LHCN-M2 (cell line): Measurements from ENCODE around the gene PLA2G4F. TPM values are rescaled to one million over a fixed set of nuclear protein-coding genes. Genes with fewer than 3 reads are reported as not detected.

Source experiments
- DNase-seq: peaks from one replicate; pipeline ENCODE4 v3.0.0-alpha.2; 2012; ENCODE audit warnings: low read depth
- total RNA-seq: library from RNA; depleted of rRNA; stranded (reverse); fragments of >200 nt; gene quantifications from 2 replicates; pipeline ENCODE4 v1.2.3, GENCODE V29; 2014

Gene PLA2G4F
- total RNA-seq, 1 experiment from 2014 or later: not detected

DNA sequence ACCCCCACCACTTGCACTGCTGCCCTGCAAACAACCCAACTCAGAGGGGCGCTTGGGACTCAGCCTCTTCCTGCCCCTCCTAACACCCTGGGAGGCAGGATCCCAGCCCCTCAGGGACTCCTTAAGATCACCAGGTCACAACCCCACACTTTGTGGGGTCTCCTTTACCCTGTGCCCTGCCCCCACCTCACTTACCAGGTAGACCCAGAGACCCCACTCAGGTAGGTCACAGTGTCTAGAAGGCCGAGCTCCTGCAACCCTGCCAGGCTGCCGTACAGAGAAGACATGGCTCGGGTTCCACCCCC, 9.1 kb downstream of the PLA2G4F start:
- DNase-seq: no peak

DNA sequence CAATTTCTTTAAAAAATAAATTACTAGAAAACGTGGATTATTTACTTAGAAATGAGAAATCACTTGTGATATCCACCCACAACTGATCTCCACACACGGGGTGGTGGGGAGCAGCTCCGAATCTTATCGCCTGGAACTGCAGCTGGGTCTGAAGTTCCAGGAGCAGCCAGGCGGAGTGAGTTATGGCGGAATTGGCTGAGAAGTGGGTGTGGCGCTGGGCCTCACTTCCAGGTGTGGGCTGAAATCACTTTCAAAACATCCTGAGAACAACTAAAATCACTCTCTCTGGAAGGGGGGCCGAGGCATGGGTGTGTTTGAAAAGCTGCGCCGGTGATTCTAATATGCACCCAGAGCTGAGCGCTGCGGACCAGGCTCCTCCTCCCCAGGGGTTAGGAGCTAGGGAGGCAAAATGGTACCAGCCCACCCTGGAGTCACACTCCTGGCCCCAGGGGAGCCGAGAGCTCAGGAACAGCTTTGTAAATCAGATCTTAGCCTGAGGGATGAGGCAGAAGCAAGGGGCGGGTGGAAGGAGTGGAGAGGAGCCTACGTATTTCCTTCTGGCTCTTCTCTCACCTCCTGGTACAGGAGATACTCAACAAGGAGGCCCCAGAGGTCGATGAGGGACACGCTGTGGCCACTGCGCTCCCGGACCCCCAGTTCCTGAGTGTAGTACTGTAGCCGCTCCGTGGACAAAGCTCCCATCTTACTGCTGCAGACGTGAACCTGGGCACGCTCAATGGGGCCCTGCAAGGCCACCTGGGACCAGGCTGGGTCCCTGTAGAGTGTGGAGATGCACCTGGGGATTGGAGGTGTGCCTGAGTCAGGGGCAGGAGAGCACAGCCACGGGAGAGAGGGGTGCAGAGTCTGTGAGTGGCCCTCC, 9.6 kb downstream of the PLA2G4F start:
- DNase-seq: no peak

DNA sequence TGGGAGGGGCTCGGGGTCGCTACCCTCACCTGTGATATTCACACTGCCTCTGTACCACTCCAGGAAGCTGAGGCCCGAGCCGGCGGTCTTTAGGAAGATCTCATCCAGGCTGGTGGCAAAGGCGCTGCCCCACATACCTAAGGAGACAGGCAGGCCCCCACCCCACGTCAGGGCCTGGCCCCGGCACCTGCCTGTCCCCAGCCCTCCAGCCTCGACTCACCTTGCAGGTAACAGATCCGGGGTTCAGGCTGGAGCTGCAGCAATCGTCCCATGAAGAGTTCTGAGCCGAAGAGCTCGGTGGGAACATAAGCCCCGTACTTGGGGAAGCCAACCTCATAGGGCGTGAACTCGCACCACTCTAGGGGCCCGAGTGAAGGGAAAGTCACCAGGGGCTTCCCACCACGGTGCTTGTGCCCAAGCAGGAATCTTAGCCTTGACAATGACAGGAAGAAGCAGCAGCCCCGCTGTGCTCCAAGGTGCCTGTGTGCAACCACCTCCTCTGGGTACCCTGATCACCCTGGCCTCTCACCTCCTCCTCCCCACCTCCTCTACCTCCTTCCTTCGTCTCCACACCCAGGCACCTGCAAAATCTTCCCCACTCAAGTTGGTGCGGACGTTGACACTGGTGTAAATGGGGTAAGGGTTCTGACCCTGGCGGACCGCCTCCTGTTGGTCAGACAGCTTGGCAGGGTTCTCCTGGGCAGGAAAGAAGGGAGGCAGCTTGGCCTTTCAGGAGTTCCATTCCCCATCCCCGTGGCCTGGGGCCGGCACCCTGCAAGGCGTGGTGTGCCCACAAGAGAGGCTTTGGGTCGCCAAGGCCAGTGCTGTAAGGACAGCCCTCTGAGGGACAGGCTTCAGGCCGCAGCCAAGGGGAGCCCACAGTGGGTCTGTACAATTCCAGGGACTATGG, 10.6 kb downstream of the PLA2G4F start:
- DNase-seq: no peak

DNA sequence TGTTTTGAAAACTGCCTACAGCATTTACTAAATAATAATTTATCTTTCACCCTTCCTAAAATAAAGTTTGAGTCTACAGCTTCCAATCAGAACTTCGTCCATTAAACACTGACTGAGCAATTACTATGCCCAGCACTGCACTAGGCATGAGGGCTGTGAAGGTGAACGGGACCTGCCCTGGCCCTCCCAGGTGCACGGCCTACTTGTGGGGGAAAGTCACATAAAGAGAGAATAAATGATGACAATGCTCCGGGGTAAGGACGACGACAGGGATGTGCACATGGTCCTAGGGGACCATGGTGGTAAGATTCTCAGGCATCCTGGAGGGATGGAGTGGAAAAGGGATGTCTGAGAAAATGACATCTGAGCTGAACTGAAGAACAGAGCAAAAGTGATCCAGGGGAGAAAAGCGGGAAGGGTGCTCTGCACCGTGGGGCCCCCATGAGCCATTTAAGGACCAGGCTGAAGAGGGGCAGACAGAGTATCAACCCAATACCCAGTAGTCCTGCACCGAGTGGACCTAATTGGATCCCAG, 11.5 kb downstream of the PLA2G4F start:
- DNase-seq: no peak

DNA sequence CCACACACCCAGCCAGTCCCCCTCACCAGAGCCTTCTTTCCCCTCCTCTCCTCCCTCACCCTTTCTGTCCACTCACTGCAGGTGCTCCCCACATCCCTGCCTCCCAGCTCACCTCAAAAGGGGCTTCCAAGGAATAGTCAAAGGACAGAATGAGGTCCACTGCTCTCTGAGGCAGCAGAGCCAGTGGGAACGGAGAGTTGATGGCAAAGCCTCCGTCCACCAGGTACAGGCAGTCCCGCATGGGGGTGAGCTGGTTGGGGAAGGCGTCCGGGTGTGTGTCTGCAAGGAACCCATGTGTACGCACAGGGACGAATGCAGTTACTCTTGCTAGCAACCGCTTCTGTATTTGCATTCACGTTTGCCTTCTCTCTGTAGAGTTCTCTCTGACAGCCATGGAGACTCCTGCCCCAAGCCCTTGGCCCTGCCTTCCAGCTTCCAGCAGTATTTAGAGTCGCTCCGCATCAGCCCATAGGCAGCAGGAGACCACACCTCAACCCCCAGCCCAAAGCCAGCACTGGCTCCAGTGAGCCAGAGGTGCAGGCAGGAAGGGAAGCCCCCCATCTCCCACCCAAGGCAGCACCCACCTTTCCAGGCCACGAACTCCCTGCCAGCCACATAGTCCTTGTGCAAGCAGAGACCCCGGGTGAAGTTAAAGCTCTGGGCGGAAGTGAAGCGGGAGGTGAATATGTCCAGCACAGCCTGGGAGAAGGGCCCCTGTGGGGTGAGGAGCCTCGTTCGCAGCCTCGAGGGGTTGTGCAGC, 12.4 kb downstream of the PLA2G4F start:
- DNase-seq: no peak

DNA sequence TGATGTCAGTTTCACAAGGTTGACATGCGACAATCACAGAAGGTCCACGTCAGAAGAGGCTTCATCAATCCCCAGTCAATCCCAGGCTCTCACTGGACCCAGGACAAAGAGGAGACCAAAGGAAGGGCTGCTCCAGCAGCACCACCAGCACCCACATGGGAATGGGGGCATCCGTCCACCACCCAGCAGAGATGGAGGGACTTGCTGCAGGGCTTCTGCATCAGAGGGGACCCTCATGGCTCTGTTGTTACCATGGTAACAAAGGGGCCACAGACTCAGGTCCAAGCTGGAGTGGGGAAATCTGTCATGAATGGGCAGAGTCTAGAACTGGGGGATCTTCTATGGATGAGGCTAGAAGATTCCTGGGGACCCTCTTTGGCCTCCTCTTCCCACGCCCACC, 13.1 kb downstream of the PLA2G4F start:
- DNase-seq: no peak

DNA sequence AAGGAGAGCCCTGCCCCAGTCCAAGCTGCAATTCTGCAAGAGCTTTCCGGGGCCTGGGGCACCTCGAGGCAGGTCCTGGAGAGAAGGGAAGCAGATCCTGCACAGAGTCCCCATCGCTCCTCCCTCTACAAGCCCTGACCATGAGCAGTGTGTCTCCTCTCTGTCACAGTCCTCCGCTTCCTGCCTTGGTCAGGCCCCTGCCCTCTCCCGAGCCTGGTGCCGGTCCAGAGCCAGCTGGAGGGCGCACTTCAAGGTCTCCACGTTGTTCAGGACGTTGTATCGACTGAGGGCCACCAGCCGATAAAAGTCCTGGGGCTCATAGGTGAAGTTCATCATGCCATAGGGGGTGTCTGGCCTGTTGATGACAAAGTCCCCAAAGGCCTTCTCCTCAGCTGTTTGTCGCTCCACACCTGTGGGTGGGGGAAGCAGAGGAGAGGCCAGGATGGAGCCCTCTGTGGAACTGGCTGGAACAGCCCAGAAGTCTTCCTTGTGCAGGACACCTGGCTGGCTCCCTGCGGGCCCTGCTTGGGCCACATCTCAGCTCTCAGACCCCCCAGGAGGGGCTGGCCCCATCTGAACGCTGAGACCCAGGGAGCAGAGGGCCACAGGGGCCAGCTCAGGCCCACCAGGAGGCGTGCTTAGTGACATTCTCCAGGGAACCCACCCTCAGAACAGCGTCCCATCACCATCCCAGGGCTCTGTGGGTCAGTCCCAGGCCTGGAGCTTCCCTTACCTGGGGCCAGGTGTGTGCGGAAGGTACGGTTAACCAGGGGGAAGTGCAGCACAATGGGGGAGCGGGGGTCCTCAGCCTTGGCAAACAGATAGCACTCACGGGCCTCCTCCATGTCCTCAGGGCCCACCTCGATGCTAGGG, 14.4 kb downstream of the PLA2G4F start:
- no peak for DNase-seq

DNA sequence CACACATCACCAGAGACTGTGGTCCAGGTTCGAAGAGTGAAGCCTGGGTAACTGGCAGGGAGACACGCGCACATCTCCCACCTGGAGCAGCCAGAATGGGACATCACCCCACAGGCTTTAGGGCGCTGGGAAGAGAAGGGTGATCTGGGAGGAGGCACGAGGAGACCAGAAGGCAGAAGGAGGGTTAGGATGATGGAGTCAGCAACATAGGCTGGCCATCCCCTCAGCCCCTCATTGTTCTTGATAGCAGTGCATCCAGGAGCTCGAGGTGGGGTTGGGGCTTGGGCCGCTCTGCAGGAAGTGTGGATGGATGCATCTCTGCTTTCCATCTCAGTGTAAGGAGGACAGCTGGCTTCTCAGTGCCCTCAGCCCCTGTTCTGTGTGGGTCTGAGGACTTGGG, 15.2 kb downstream of the PLA2G4F start:
- DNase-seq: no peak

DNA sequence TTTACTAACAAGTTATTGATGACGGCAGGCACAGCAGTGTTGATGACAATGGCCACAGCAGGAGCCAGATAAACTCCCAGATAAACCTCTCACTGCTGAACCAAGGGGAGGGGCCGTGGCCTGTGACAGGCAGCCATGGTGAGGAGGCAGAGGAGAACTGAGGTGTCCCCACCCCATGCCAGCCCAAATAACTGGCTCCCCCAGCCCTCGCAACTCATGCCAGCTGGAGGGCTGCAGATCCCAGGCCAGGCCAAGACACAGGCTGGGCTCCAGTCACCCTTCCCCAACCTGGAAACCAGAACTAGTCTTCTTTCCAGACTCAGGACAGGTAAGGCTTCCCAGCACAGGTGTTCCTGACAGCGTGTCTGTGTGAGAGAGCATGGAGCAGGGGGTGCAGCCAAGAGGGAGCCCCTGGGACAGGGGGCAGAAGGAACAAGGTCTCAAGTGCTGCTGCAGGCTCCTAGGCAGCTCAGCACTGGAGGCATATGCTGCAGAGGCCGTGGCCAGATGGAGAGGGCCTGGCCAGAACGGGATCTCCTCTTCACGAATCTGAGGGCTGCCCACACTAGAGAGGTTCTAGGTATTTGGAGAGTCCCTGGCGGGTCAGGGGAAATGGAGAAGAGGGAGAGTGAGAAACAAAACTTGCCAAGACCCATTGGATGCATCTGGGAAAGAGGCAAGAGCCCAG, 15.9 kb downstream of the PLA2G4F start:
- DNase-seq: no peak

DNA sequence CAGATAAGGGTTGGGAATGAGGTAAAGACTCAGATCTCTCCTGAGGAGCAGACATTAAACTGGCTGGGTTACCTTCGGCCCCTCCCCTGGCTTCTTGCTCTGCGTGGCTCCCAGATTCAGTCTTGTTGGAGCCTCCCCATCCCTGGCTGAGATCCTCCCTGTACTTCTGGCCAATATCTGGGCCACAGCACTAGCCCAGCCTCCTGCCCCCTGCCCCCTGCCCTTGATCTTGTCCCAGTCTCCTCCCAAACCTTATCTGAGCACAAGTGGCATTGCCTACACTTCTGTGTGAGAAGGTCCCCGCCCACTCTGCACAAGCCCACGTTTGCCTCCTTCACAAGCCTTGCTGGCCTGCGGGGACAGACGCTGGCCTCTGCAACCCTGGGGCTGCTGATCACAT, 16.8 kb downstream of the PLA2G4F start:
- DNase-seq: no peak

DNA sequence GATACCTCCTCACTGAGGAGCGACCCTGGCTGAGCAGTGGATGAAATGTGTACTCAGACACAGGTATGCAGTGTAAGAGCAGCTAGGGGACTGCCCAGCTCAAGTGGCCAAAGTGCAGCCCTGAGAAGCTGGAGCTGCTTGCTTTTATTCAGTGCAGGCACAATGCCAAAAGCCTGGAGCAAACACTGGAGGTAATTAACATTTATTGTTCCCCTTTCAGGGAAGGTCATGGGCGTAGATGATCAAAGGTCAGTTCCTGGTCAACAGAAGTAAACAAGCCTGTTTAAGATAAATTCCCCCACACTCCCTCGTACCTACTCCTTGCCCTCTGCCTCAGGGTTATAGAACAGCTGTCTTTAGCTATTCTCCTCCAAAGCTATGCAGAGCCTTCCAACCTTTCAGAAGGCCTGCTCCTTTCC, 17.5 kb downstream of the PLA2G4F start:
- DNase-seq: no peak

DNA sequence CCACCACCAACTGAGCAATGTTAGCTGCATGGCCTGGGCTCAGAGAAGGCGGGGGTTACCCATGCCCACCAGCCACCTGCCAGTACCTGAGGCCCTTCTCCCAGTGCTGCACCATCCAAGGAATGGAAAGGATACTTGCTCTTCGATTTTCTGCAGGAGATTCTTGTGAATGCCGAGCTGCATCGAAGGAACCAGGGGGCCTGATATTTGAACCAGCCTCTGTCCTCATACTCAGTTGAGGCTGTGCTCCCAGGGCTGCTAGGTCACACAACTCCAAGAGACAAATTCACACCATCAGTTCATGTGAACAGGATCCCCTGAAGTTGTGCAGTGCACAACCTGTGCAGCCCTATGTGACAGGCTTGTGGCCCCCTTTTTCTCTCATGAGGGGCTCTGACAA, 18.0 kb downstream of the PLA2G4F start:
- DNase-seq: no peak

DNA sequence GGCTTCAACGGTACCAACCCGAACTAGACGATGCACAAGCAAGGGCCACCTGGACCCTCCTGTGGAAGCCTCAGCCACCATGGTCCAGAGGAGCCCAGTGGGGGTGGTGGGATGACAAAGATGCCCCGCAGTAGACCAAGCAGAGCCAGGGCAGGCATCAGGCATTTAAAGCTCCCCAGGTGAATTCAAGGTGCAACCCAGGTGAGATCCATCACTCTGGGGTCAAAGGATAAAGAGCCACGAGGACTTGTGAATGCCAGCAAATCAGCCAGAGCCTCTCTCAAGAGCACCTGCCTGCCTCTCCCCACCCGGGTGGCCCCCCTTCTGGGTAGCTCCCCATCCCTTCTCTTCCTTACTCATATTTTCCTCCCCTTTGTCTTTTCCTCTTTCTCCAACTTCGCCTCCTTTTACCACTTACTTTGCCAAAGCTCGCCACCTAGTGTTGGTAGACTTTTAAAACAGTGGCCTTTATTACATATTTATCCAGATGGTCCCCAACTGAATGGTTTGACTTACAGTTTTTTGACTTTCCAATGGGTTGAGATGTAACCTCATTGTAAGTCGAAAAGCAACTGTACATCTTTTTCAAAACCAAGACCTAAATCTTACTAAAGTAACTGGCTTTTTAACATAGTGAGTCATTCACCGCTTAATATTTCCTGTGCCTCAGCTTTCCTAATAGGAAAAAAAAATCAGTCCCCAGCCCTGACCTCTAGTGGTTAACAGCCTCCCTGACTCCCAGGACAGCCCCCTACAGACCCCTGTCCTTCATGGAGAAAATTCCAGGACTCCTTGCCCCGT, 18.8 kb downstream of the PLA2G4F start:
- DNase-seq: peak; percentile 43

DNA sequence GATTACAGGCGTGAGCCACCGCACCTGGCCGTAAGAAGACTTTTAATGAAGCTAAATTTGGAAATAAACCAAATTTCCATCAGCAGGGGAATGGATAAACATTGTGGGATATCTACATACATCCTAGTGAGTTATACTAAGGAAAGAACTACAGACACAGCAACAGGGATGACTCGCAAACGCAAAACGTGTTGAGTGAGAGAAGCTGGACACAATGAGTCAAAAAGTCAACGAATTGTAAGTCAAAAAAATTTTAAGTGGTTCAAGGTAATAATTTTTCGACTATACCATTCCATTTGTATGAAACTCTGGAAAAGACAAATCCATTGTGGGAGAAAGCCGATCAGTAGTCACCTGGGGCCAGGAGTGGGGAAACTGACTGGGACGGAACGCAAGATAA, 19.9 kb downstream of the PLA2G4F start:
- no peak for DNase-seq

DNA sequence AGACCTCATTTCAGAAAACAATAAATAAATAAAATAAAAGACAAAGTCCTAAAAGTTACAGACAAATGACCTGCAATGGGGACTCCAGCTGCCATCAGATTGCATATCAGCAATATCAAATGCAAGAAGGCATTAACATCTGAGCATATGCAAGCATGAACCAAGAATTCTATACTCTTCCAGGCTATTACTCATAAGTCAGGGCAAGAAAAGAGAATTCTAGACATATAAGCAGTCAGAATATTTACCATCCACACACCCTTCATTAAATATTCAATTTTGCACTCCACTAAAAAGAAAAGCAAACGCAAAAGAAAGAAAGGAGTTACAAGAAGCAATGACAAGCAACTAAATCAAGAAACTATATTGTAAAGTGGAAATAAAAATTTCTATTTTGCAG, 21.1 kb downstream of the PLA2G4F start:
- DNase-seq: no peak

DNA sequence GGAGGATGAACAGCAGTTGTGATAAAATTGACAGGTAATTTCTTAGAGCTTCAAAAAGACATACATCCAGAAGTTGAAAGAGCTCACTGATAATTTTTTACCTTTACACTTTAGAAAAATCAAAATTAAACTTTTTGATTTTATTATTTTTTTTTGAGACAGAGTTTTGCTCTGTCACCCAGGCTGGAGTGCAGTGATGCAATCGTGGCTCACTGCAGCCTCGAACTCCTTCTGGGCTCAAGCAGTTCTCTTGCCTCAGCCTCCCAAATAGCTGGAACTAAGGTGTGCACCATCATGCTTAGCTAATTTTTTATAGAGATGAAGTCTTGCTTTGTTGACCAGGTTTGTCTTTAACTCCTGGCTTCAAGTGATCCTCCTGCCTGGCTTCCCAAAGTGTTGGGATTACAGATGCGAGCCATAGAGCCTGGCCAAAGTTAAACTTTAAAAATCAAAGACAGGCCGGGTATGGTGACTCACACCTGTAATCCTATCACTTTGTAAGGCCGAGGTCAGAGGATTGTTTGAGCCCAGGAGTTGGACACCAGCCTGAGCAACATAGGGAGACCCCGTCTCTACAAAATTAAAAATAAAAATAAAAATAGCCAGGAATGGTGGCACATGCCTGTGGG, 21.7 kb downstream of the PLA2G4F start:
- DNase-seq: no peak

DNA sequence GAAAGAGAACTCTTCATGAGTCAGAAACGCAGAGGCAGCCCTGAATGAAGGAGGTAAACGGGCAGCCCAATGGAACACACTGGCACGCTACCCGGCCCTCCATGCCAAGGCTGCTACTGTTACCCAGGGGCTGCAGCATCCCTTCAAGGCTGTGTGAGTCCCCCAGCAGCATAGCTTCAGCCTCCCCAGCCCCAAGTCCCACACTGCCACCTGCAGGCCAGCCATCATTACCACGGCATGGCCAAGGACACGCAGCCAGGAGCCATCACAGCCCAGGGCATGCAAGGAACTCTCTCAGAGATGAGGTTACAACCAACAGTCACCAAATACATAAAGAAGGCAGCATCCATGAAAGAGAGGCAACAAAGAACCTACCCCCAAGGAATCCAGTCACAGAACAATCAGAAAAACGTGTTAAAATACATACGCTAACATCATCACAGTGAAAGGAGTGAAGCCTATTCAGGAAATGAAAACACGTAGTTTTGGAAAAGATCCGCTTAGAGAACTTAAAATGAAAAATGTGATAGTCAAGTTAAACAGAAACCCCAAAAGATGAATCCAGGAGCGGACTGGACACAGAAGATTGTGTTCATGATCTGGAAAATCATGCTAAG, 22.4 kb downstream of the PLA2G4F start:
- peak; percentile 24 for DNase-seq

DNA sequence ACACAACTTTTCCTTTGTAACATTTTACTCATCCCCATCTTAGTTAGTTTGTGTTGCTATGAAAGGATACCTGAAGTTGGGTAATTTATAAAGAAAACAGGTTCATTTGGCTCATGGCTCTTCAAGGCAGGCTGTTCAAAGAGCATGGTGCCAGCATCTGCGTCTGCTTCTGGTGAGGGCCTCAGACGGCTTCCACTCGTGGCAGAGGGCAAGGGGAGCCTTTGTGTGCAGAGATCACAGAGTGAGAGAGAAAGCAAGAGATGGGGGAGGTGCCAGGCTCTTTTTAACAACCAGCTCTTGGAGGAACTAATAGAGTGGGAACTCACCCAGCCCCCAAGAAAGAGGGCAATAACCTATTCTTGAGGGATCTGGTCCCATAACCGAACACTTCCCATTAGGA, 23.1 kb downstream of the PLA2G4F start:
- no peak for DNase-seq
